IPS-15b (cell line): ENCODE results near the gene LRRN1.
A peak's percentile ranks its signal among the peaks of the same experiment; 100 is the strongest.

Experiments used
- H3K27me3 ChIP-seq: one replicate; pipeline ENCODE4 v1.6.1; 2013; ENCODE audit warnings: low read length; ENCODE audit not compliant: control insufficient read depth, insufficient read depth
- H3K36me3 ChIP-seq: one replicate; pipeline ENCODE4 v1.6.1; 2013; ENCODE audit warnings: low read length; ENCODE audit not compliant: control insufficient read depth, insufficient read depth
- H3K4me1 ChIP-seq: one replicate; pipeline ENCODE4 v1.6.1; 2013; ENCODE audit warnings: mild to moderate bottlenecking, low read length; ENCODE audit not compliant: control insufficient read depth, insufficient read depth
- H3K4me3 ChIP-seq: one replicate; pipeline ENCODE4 v1.5.1; 2013; ENCODE audit warnings: low read depth, low read length
- H3K9ac ChIP-seq: one replicate; pipeline ENCODE4 v1.6.1; 2013; ENCODE audit warnings: low read depth, mild to moderate bottlenecking, low read length
- H3K9me3 ChIP-seq: one replicate; pipeline ENCODE4 v1.6.1; 2013; ENCODE audit warnings: mild to moderate bottlenecking, low read length; ENCODE audit not compliant: control insufficient read depth, insufficient read depth

LRRN1 gene

GRCh38 chr3:3783210-3783609, 16.0 kb upstream of the LRRN1 start:
- Histone ChIP-seq H3K27me3 (no peaks in the 10 kb centered on the region), H3K4me3 (no peak overlapping the region), H3K4me1 (no peaks in the 10 kb centered on the region), H3K36me3 (no peaks in the 10 kb centered on the region), H3K9me3 (no peaks in the 10 kb centered on the region), H3K9ac (no peak overlapping the region)

- Histone ChIP-seq H3K4me1 (no peaks in the 10 kb centered on the region), H3K9me3 (no peaks in the 10 kb centered on the region), H3K4me3 (no peak overlapping the region), H3K36me3 (no peaks in the 10 kb centered on the region), H3K9ac (no peak overlapping the region), H3K27me3 (no peaks in the 10 kb centered on the region)
Measured at GRCh38 chr3:3783696-3784095, 15.5 kb upstream of the LRRN1 start.

- Histone ChIP-seq H3K4me3 (no peak overlapping the region), H3K4me1 (no peaks in the 10 kb centered on the region), H3K36me3 (no peaks in the 10 kb centered on the region), H3K9ac (no peak overlapping the region), H3K27me3 (peaks cover 8% of the 10 kb centered on the region), H3K9me3 (no peaks in the 10 kb centered on the region)
Measured at GRCh38 chr3:3792391-3792790, 6.8 kb upstream of the LRRN1 start.

- Histone ChIP-seq H3K9me3 (no peaks in the 10 kb centered on the region), H3K4me3 (peak overlapping the region; percentile 77), H3K9ac (peak overlapping the region; percentile 70), H3K27me3 (peaks cover 17% of the 10 kb centered on the region), H3K4me1 (peaks cover 12% of the 10 kb centered on the region), H3K36me3 (no peaks in the 10 kb centered on the region)
Measured at GRCh38 chr3:3798631-3799113, 559 bp upstream of the LRRN1 start.

- Histone ChIP-seq H3K27me3 (peaks cover 17% of the 10 kb centered on the region), H3K9me3 (no peaks in the 10 kb centered on the region), H3K9ac (peak overlapping the region; percentile 88), H3K4me3 (peak overlapping the region; percentile 75), H3K36me3 (no peaks in the 10 kb centered on the region), H3K4me1 (peaks cover 19% of the 10 kb centered on the region)
Measured at GRCh38 chr3:3800080-3800455, 837 bp downstream of the LRRN1 start.

- Histone ChIP-seq H3K27me3 (peaks cover 17% of the 10 kb centered on the region), H3K9ac (peak overlapping the region; percentile 88), H3K4me1 (peaks cover 21% of the 10 kb centered on the region), H3K4me3 (peak overlapping the region; percentile 75), H3K9me3 (no peaks in the 10 kb centered on the region), H3K36me3 (no peaks in the 10 kb centered on the region)
Measured at GRCh38 chr3:3800685-3801493, 1.7 kb downstream of the LRRN1 start.

GRCh38 chr3:3801494-3801841, 2.2 kb downstream of the LRRN1 start:
- Histone ChIP-seq H3K4me3 (peak overlapping the region; percentile 75), H3K27me3 (peaks cover 17% of the 10 kb centered on the region), H3K4me1 (peaks cover 26% of the 10 kb centered on the region), H3K9ac (peak overlapping the region; percentile 78), H3K36me3 (no peaks in the 10 kb centered on the region), H3K9me3 (no peaks in the 10 kb centered on the region)

- H3K4me1 ChIP-seq, result peaks cover 31% of the 10 kb centered on the region
- H3K27me3 ChIP-seq, result peaks cover 13% of the 10 kb centered on the region
Measured at GRCh38 chr3:3802046-3802445, 2.8 kb downstream of the LRRN1 start.

GRCh38 chr3:3804560-3804959, 5.3 kb downstream of the LRRN1 start:
- Histone ChIP-seq H3K4me1 (peaks cover 29% of the 10 kb centered on the region), H3K9ac (no peak overlapping the region), H3K27me3 (no peaks in the 10 kb centered on the region), H3K36me3 (no peaks in the 10 kb centered on the region), H3K4me3 (no peak overlapping the region), H3K9me3 (no peaks in the 10 kb centered on the region)

More at GRCh38 chr3:3802046-3802445, 2.8 kb downstream of the LRRN1 start:
- no peaks in the 10 kb centered on the region for H3K36me3 ChIP-seq
- H3K4me3 ChIP-seq, result peak overlapping the region; percentile 75
- H3K9me3 ChIP-seq, result no peaks in the 10 kb centered on the region
- peak overlapping the region; percentile 78 for H3K9ac ChIP-seq

- H3K27me3 ChIP-seq, result no peaks in the 10 kb centered on the region
- no peaks in the 10 kb centered on the region for H3K9me3 ChIP-seq
- H3K36me3 ChIP-seq, result no peaks in the 10 kb centered on the region
- H3K9ac ChIP-seq, result no peak overlapping the region
- peaks cover 29% of the 10 kb centered on the region for H3K4me1 ChIP-seq
- no peak overlapping the region for H3K4me3 ChIP-seq
Measured at GRCh38 chr3:3806092-3806491, 6.9 kb downstream of the LRRN1 start.

- H3K9ac ChIP-seq, result no peak overlapping the region
- peaks cover 29% of the 10 kb centered on the region for H3K4me1 ChIP-seq
- no peaks in the 10 kb centered on the region for H3K27me3 ChIP-seq
- no peak overlapping the region for H3K4me3 ChIP-seq
- no peaks in the 10 kb centered on the region for H3K9me3 ChIP-seq
- H3K36me3 ChIP-seq, result no peaks in the 10 kb centered on the region
Measured at GRCh38 chr3:3806856-3807255, 7.6 kb downstream of the LRRN1 start.

GRCh38 chr3:3813013-3813412, 13.8 kb downstream of the LRRN1 start:
- H3K9me3 ChIP-seq, result no peaks in the 10 kb centered on the region
- H3K27me3 ChIP-seq, result no peaks in the 10 kb centered on the region
- peaks cover 10% of the 10 kb centered on the region for H3K36me3 ChIP-seq
- H3K9ac ChIP-seq, result no peak overlapping the region
- H3K4me1 ChIP-seq, result no peaks in the 10 kb centered on the region
- H3K4me3 ChIP-seq, result no peak overlapping the region
